PC-3 (cell line): Measurements from ENCODE around the gene CENPF.

Source experiments
- EZH2 ChIP-seq: fragments of 300-600 bp; sonication (generic); IDR thresholded peaks from one replicate; pipeline ENCODE4 v1.6.1; 2017; ENCODE audit warnings: antibody characterized with exemption, mild to moderate bottlenecking, low read length; ENCODE audit not compliant: unreplicated experiment
- TF ChIP-seq, protein P1 (sequence below): fragments of 300-600 bp; sonication (generic); conservative IDR thresholded peaks from 2 replicates; pipeline ENCODE4 v1.5.1; 2017; ENCODE audit warnings: antibody characterized with exemption, low read depth, mild to moderate bottlenecking, low read length

DNA sequence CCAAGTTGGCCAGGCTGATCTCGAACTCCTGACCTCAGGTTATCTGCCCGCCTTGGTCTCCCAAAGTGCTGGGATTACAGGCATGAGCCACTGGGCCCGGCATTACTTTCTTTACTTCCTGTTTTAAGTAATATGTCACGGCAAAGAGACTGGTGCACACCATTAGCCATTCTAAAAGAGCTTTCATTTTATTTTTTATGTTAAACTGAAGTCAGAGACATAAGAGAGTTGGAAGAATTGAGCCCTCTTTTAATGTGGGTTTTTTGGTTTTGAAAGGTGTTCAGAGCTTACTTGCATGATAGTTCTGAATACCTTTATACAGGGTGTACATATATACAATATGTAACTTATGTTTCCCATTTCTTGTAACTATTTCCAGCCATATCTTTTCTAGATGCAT lies 14.3 kb downstream of the CENPF start:
- TF ChIP-seq, protein P1, sequence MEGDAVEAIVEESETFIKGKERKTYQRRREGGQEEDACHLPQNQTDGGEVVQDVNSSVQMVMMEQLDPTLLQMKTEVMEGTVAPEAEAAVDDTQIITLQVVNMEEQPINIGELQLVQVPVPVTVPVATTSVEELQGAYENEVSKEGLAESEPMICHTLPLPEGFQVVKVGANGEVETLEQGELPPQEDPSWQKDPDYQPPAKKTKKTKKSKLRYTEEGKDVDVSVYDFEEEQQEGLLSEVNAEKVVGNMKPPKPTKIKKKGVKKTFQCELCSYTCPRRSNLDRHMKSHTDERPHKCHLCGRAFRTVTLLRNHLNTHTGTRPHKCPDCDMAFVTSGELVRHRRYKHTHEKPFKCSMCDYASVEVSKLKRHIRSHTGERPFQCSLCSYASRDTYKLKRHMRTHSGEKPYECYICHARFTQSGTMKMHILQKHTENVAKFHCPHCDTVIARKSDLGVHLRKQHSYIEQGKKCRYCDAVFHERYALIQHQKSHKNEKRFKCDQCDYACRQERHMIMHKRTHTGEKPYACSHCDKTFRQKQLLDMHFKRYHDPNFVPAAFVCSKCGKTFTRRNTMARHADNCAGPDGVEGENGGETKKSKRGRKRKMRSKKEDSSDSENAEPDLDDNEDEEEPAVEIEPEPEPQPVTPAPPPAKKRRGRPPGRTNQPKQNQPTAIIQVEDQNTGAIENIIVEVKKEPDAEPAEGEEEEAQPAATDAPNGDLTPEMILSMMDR = no peak
- no peak for TF ChIP-seq EZH2
